NK-92 treated with Interleukin-12 subunit alpha and Interleukin-12 subunit beta, amount 100 ng/mL, for 24 hours (cell line): Measurements from ENCODE around the gene ANKRD65.
"Not testable (repeated sequence)": the region's sequence is repeated elsewhere in the genome, so short reads cannot be mapped to it uniquely, and the experiment has no call there.

Experiments
- DNase-seq: peaks from one replicate; lab custom pipeline; 2025; lab: John Stamatoyannopoulos, UW

Gene ANKRD65

DNA sequence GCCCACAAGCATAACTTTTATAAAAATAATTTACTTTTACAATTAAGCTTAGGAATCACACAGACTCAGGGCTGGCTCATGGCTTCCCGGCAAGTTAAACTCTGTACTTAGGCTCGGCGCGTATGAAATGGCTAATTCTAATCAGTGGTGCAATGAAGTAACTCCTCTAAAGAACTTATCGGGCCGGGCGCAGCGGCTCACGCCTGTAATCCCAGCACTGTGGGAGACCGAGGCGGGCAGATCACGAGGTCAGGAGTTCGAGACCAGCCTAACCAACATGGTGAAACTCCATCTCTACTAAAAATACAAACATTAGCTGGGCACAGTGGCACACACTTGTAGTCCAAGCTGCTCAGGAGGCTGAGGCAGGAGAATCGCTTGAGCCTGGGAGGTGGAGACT lies 51.0 kb downstream of the ANKRD65 start:
- DNase-seq, result not testable (repeated sequence)
